OCI-M2 (cell line): ENCODE results near the gene COMMD3.
"Not testable (repeated sequence)": the region's sequence is repeated elsewhere in the genome, so short reads cannot be mapped to it uniquely, and the experiment has no call there.

Experiments
- DNase-seq: peaks from one replicate; lab custom pipeline; 2025; ENCODE audit not compliant: unreplicated experiment; lab: John Stamatoyannopoulos, UW

COMMD3 gene

GRCh38 chr10:22338185-22338900, 22.2 kb downstream of the COMMD3 start:
- no peak for DNase-seq

- DNase-seq = no peak
These were observed 22.7 kb downstream of the COMMD3 start for GRCh38 chr10:22338931-22339330.

GRCh38 chr10:22339761-22340328, 23.7 kb downstream of the COMMD3 start:
- no peak for DNase-seq

GRCh38 chr10:22340329-22341189, 24.4 kb downstream of the COMMD3 start:
- DNase-seq = no peak

- DNase-seq = no peak
These were observed 25.2 kb downstream of the COMMD3 start for GRCh38 chr10:22341190-22341925.

- no peak for DNase-seq
These were observed 25.7 kb downstream of the COMMD3 start for GRCh38 chr10:22341926-22342196.

GRCh38 chr10:22342421-22342820, 26.2 kb downstream of the COMMD3 start:
- no peak for DNase-seq

- DNase-seq = no peak
These were observed 27.5 kb downstream of the COMMD3 start for GRCh38 chr10:22343731-22344130.

- no peak for DNase-seq
These were observed 28.1 kb downstream of the COMMD3 start for GRCh38 chr10:22344249-22344648.

GRCh38 chr10:22344781-22345300, 28.7 kb downstream of the COMMD3 start:
- no peak for DNase-seq

GRCh38 chr10:22345301-22346095, 29.3 kb downstream of the COMMD3 start, which contains the start of gene SPAG6:
Gene SPAG6 (plus strand): TSS chr10:22345496. CDS start chr10:22345612, 116 bp downstream.
- no peak for DNase-seq

- DNase-seq = no peak
These were observed 30.0 kb downstream of the COMMD3 start for GRCh38 chr10:22346096-22346661.

- DNase-seq = no peak
These were observed 33.6 kb downstream of the COMMD3 start for GRCh38 chr10:22349755-22350154.

- no peak for DNase-seq
These were observed 35.0 kb downstream of the COMMD3 start for GRCh38 chr10:22351131-22351703.

- DNase-seq = no peak
These were observed 40.2 kb downstream of the COMMD3 start for GRCh38 chr10:22356324-22356873.

- not testable (repeated sequence) for DNase-seq
These were observed 41.6 kb downstream of the COMMD3 start for GRCh38 chr10:22357770-22358169.

- no peak for DNase-seq
These were observed 47.1 kb downstream of the COMMD3 start for GRCh38 chr10:22363305-22363704.

GRCh38 chr10:22364407-22365140, 48.4 kb downstream of the COMMD3 start:
- DNase-seq = no peak

- DNase-seq = no peak
These were observed 49.0 kb downstream of the COMMD3 start for GRCh38 chr10:22365233-22365632.
